GM21390 (cell line): ENCODE data around the gene CDH4.

ENCODE experiments used
- ATAC-seq: cut with Tn5 transposase; IDR thresholded peaks from one replicate; pipeline ENCODE4 v1.9.1; 2021; ENCODE audit not compliant: unreplicated experiment

Gene CDH4

GRCh38 chr20:61661025-61661424 lies 409.0 kb downstream of the CDH4 start:
- no peak for ATAC-seq

GRCh38 chr20:61661583-61661982 lies 409.5 kb downstream of the CDH4 start:
- no peak for ATAC-seq

- no peak for ATAC-seq
Measured at GRCh38 chr20:61662226-61662967, 410.3 kb downstream of the CDH4 start.

GRCh38 chr20:61662968-61663331 lies 410.9 kb downstream of the CDH4 start:
- ATAC-seq, result no peak

- no peak for ATAC-seq
Measured at GRCh38 chr20:61663521-61664425, 411.7 kb downstream of the CDH4 start.

GRCh38 chr20:61664556-61665320 lies 412.7 kb downstream of the CDH4 start:
- ATAC-seq, result no peak

GRCh38 chr20:61665528-61666470 lies 413.7 kb downstream of the CDH4 start:
- ATAC-seq, result no peak

GRCh38 chr20:61666471-61666832 lies 414.4 kb downstream of the CDH4 start:
- no peak for ATAC-seq

GRCh38 chr20:61667056-61667792 lies 415.2 kb downstream of the CDH4 start:
- no peak for ATAC-seq

GRCh38 chr20:61668065-61668650 lies 416.1 kb downstream of the CDH4 start:
- no peak for ATAC-seq

GRCh38 chr20:61668771-61669503 lies 416.9 kb downstream of the CDH4 start:
- ATAC-seq, result no peak

- ATAC-seq, result no peak
Measured at GRCh38 chr20:61670274-61670673, 418.2 kb downstream of the CDH4 start.

GRCh38 chr20:61671559-61671958 lies 419.5 kb downstream of the CDH4 start:
- no peak for ATAC-seq

- ATAC-seq, result no peak
Measured at GRCh38 chr20:61673152-61673847, 421.2 kb downstream of the CDH4 start.

- ATAC-seq, result no peak
Measured at GRCh38 chr20:61674121-61674520, 422.1 kb downstream of the CDH4 start.

- no peak for ATAC-seq
Measured at GRCh38 chr20:61674688-61675087, 422.6 kb downstream of the CDH4 start.

- no peak for ATAC-seq
Measured at GRCh38 chr20:61677928-61678327, 425.9 kb downstream of the CDH4 start.

- no peak for ATAC-seq
Measured at GRCh38 chr20:61678437-61678836, 426.4 kb downstream of the CDH4 start.
